PC-3 (cell line): ENCODE data around the gene ZNF239. TPM values are rescaled to one million over a fixed set of nuclear protein-coding genes. Genes with fewer than 3 reads are reported as not detected.

Experiments used
- ATAC-seq: fragments of 200-7000 bp; cut with Tn5 transposase; 2 replicates; pipeline ENCODE4 v1.9.1; 2020; ENCODE audit warnings: mild to moderate bottlenecking, moderate library complexity
- BruUV-seq: library from RNA; stranded (reverse); fragments of 400-500 nt; replicated peaks from 2 replicates; lab custom pipeline; 2021; lab: Mats Ljungman, UMichigan
- CTCF ChIA-PET: fragments of 300-600 bp; sonication (Branson Sonifier 250); formaldehyde crosslinking; loops from one replicate; lab custom pipeline; 2022; ENCODE audit warnings: antibody characterized with exemption; lab: Charles Lee
- POLR2A ChIA-PET: fragments of 300-600 bp; sonication (Branson Sonifier 250); formaldehyde crosslinking; loops from one replicate; lab custom pipeline; 2022; ENCODE audit warnings: antibody characterized with exemption; ENCODE audit not compliant: unreplicated experiment; lab: Charles Lee
- DNase-seq: peaks from one replicate; pipeline ENCODE4 v3.0.0-alpha.2; 2015
- H2AFZ ChIP-seq: fragments of 300-600 bp; sonication (generic); 2 replicates; pipeline ENCODE4 v1.6.0; 2016; ENCODE audit warnings: antibody characterized with exemption, low read length
- H3F3A ChIP-seq: fragments of 300-600 bp; sonication (generic); one replicate; pipeline ENCODE4 v1.6.0; 2017; ENCODE audit warnings: antibody characterized with exemption, low read length, control low read depth, mild to moderate bottlenecking; ENCODE audit not compliant: unreplicated experiment
- H3K27ac ChIP-seq: fragments of 300-600 bp; sonication (generic); 2 replicates; pipeline ENCODE4 v1.5.1; 2016; ENCODE audit warnings: mild to moderate bottlenecking, low read length
- H3K27me3 ChIP-seq: fragments of 300-600 bp; sonication (generic); 2 replicates; pipeline ENCODE4 v1.6.1; 2016; ENCODE audit warnings: low read length, mixed read lengths
- H3K36me3 ChIP-seq: fragments of 300-600 bp; sonication (generic); 2 replicates; pipeline ENCODE4 v1.6.1; 2016; ENCODE audit warnings: low read depth, mixed run types, low read length, mixed read lengths
- H3K4me1 ChIP-seq: fragments of 300-600 bp; sonication (generic); 2 replicates; pipeline ENCODE4 v1.5.1; 2016; ENCODE audit warnings: low read length; ENCODE audit not compliant: insufficient read depth
- H3K4me2 ChIP-seq: fragments of 300-600 bp; sonication (generic); 2 replicates; pipeline ENCODE4 v1.6.0; 2016; ENCODE audit warnings: low read length
- H3K4me3 ChIP-seq: fragments of 300-600 bp; sonication (generic); 2 replicates; pipeline ENCODE4 v1.5.1; 2016; ENCODE audit warnings: mild to moderate bottlenecking, low read length, mixed read lengths
- H3K79me2 ChIP-seq: fragments of 300-600 bp; sonication (generic); 2 replicates; pipeline ENCODE4 v1.6.1; 2017; ENCODE audit warnings: low read length, mixed read lengths
- H3K9ac ChIP-seq: fragments of 300-600 bp; sonication (generic); 2 replicates; pipeline ENCODE4 v1.6.0; 2016; ENCODE audit warnings: mild to moderate bottlenecking, low read length
- H3K9me2 ChIP-seq: fragments of 300-600 bp; sonication (generic); replicated peaks from 2 replicates; pipeline ENCODE4 v1.6.1; 2016; ENCODE audit warnings: mixed run types, low read length, mixed read lengths
- H3K9me3 ChIP-seq: fragments of 300-600 bp; sonication (generic); 2 replicates; pipeline ENCODE4 v1.6.1; 2016; ENCODE audit warnings: low read length, mixed read lengths
- H4K20me1 ChIP-seq: fragments of 300-600 bp; sonication (generic); 2 replicates; pipeline ENCODE4 v1.6.1; 2016; ENCODE audit warnings: low read length, mixed read lengths
- CTCF ChIP-seq: fragments of 300-600 bp; sonication (generic); conservative IDR thresholded peaks from 2 replicates; pipeline ENCODE4 v1.5.1; 2017; ENCODE audit warnings: antibody characterized with exemption, low read depth, mild to moderate bottlenecking, low read length
- EZH2 ChIP-seq: fragments of 300-600 bp; sonication (generic); IDR thresholded peaks from one replicate; pipeline ENCODE4 v1.6.1; 2017; ENCODE audit warnings: antibody characterized with exemption, mild to moderate bottlenecking, low read length; ENCODE audit not compliant: unreplicated experiment
- EZH2phosphoT487 ChIP-seq: fragments of 300-600 bp; sonication (generic); IDR thresholded peaks from 2 replicates; pipeline ENCODE4 v1.6.1; 2018; ENCODE audit warnings: mild to moderate bottlenecking, antibody characterized with exemption, low read length, borderline replicate concordance
- intact Hi-C: fragments of 100-400 bp; cut with micrococcal nuclease; formaldehyde crosslinking; loops from 2 replicates; pipeline ENCODE4 v1.9.0; 2023
- total RNA-seq: library from RNA; depleted of rRNA; stranded (reverse); fragments of >200 nt; gene quantifications from 2 replicates; pipeline ENCODE4 v1.2.3, GENCODE V29; 2014

ZNF239 gene
- total RNA-seq, 1 experiment from 2014 or later: 9.7 TPM

GRCh38 chr10:43598446-43598845 is 24.0 kb upstream of the ZNF239 start:
- no peak for TF ChIP-seq EZH2
- no peak for TF ChIP-seq CTCF
- TF ChIP-seq EZH2phosphoT487: no peak
- Histone ChIP-seq H3K9me3 (0 out of 2 replicates have a peak, but pooled peaks cover 4% of the 10 kb centered on the region), H3K27me3 (no peaks in the 10 kb centered on the region), H3K4me1 (no peaks in the 10 kb centered on the region), H3K4me2 (no peak overlapping the region), H3K27ac (no peak overlapping the region), H3K9me2 (no peaks in the 10 kb centered on the region), H4K20me1 (no peaks in the 10 kb centered on the region), H3F3A (no peaks in the 10 kb centered on the region), H2AFZ (no peak overlapping the region), H3K79me2 (no peaks in the 10 kb centered on the region), H3K9ac (no peak overlapping the region), H3K36me3 (no peaks in the 10 kb centered on the region), H3K4me3 (no peak overlapping the region)
- no TSS peak for BruUV-seq
- intact Hi-C loops: no loop called here
- CTCF ChIA-PET: no interaction called here
- ATAC-seq (no peak), DNase-seq (no peak)
- POLR2A ChIA-PET: no interaction called here

- ChIA-PET CTCF (no interaction called here), POLR2A (no interaction called here)
- BruUV-seq: no TSS peak
Measured at GRCh38 chr10:43596546-43596945, 22.1 kb upstream of the ZNF239 start.

More at GRCh38 chr10:43596546-43596945, 22.1 kb upstream of the ZNF239 start:
- no peak for TF ChIP-seq CTCF
- TF ChIP-seq EZH2phosphoT487: no peak
- no peak for TF ChIP-seq EZH2
- no peak overlapping the region for H3K9ac ChIP-seq
- intact Hi-C loops: no loop called here
- H3K9me3 ChIP-seq: 0 out of 2 replicates have a peak, but pooled peaks cover 13% of the 10 kb centered on the region
- no peaks in the 10 kb centered on the region for H3K36me3 ChIP-seq
- H3K4me3 ChIP-seq: no peak overlapping the region
- no peak for ATAC-seq
- no peak overlapping the region for H2AFZ ChIP-seq
- H3K4me2 ChIP-seq: no peak overlapping the region
- no peaks in the 10 kb centered on the region for H3F3A ChIP-seq
- H3K27ac ChIP-seq: no peak overlapping the region
- no peaks in the 10 kb centered on the region for H3K9me2 ChIP-seq
- H3K79me2 ChIP-seq: no peaks in the 10 kb centered on the region
- H3K27me3 ChIP-seq: 0 out of 2 replicates have a peak, but pooled peaks cover 7% of the 10 kb centered on the region
- no peaks in the 10 kb centered on the region for H3K4me1 ChIP-seq
- no peaks in the 10 kb centered on the region for H4K20me1 ChIP-seq
- no peak for DNase-seq
